GM18519 (cell line): ENCODE data around the gene POLD3.
A peak's percentile ranks its signal among the peaks of the same experiment; 100 is the strongest.

Experiments
- ATAC-seq: cut with Tn5 transposase; IDR thresholded peaks from one replicate; pipeline ENCODE4 v1.9.1; 2021; ENCODE audit warnings: mild to moderate bottlenecking, moderate library complexity; ENCODE audit not compliant: unreplicated experiment, low FRiP score

Gene POLD3

GRCh38 chr11:74592441-74593362 lies at the start of gene POLD3:
POLD3 (plus strand) TSS chr11:74592582; CDS start chr11:74592659, 77 bp downstream.
- ATAC-seq = peak; percentile 74

GRCh38 chr11:74543991-74544390 lies 48.4 kb upstream of the POLD3 start:
- no peak for ATAC-seq

DNA sequence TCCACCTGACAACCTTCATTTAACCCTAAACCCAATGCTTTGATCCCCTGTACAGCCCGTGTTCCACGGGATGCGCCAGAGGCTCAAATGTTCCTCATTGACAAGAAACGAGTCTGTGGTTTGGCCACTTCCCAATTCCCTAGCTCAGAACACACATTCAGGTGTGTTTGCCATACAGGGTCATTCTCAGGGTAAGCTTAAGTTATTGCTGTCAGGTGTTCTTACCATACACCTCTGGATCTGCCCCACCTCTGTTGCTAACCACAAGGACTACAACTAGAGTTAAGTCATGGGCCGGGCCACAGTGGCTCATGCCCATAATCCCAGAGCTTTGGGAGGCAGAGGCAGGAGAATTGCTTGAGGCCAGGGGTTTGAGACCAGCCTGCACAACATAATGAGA lies 45.6 kb upstream of the POLD3 start:
- ATAC-seq = no peak

DNA sequence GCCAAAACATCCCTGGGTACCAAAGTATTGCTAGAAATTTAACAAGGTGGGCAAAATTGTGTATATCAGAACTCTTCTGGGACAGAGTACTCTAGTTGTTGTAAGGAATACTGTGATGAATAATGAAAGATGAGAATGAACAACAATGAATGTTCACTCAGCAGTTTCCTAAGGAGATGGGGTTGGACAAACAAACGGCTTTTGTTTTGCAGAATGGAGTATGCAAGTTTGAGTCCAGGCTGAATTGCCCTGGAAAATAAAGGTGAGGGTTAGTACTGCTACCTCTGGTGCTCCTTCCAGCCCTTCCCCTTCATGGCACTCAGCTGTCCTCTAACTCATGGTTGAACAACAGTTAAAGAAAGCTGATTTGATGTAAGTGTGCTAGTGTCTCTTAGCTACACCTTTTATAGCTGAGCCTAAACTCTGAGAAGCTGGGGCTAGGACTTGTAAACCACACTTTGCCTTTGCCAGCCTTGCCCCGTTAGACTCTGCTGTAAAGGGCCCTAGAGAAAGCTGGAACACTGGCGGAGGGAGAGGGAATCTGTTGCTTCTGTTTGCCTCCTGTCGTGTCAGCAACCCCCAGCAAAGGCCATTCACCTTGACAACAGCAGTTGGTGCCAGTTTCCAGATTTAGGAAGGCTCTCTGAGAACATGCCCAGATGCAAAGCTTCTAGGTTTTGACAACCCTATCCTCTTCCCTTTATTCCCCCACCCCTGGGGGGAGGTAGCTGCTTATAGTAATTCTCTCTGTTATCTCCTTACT lies 41.2 kb upstream of the POLD3 start:
- no peak for ATAC-seq

DNA sequence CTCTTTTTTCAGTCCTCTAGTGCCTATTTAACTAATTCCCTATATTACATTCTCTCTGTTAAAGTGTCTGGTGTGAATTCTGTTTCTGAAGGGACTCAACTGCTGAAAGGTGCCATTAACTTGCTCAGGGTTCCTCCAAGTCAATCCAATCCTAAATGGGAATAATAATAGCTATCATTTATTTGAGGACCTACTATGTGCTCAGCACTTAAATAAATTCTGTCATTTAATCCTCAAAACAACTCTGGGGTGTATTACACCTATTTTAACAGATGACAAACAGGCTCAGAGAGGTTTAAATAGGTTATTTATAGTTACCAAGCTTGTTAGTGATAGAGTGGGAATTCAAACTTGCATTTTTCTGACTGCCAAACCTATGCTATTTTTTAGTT lies 40.6 kb upstream of the POLD3 start:
- ATAC-seq = no peak

- no peak for ATAC-seq
Measured at GRCh38 chr11:74557526-74557925, 34.9 kb upstream of the POLD3 start.

- ATAC-seq = no peak
Measured at GRCh38 chr11:74559110-74559933, 33.1 kb upstream of the POLD3 start.

- ATAC-seq = no peak
Measured at GRCh38 chr11:74559934-74560309, 32.5 kb upstream of the POLD3 start.

GRCh38 chr11:74566146-74566960 lies 26.0 kb upstream of the POLD3 start:
- ATAC-seq = no peak

DNA sequence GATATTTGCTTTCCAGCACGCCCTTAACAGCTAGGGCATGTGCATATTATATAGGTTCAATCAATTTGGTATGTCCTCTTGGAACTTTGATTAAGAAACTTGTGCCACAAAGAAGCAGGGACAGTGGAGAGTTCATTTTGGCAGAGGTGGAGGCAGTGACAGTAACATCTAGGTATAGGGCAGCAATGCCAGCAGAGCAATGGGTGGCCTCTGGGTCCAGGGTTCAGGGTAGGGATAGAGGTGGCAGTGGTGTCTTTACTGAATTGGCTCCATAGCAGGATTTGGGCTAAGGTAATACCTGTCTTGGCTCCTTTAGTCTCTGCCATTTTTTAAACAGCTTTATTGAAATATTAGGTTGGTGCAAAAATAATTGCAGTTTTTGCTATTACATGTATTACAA lies 24.4 kb upstream of the POLD3 start:
- ATAC-seq = no peak

- no peak for ATAC-seq
Measured at GRCh38 chr11:74570266-74571061, 21.9 kb upstream of the POLD3 start.

DNA sequence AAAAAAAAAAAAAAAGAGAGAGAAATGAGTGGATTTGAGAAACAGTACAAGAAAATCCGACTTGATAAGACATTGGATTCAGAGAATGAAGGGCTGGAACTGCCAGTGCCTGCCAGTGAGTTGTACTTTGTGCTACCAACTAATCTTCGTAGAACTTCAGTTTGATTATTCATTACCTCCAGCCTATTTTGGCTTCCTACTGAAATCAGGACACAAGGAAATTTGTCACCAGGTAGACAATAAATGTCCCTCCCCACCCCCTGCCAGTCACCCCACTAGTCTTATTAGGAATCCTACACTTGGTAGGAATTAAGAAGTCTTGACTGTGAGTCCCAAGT lies 21.4 kb upstream of the POLD3 start:
- no peak for ATAC-seq

- no peak for ATAC-seq
Measured at GRCh38 chr11:74572349-74572748, 20.0 kb upstream of the POLD3 start.

DNA sequence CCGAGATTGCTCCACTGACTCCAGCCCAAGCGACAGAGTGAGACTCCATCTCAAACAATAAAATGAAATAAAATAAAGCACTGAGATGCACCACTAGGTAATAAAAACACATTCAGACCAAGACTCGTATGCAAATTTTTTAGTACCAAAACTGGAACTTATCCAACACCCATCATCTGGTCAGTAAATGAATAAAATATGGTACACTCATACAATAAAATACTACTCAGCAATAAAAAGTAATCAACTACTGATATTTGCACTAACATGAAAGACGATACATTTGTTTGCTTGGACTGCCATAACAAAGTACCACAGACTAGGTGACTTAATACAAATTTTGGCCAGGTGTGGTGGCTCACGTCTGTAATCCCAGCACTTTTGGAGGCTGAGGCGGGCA lies 17.8 kb upstream of the POLD3 start:
- no peak for ATAC-seq

DNA sequence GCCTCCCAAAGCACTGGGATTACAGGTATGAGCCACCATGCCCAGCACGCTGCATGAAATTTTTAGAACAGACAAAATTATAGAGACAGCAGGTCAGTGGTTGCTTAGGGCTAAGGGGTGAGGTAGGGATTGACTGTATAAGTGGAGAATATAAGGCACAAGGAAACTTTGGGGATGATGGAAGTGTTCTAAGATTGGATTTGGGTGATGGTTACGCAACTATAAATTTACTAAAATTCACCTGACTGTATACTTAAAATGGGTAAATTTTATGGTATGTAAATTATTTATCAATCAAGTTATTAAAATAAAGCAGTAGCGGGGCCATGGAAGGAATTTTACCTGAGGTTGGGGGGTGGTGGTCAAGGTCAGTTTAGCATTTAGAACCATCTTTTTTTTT lies 16.4 kb upstream of the POLD3 start:
- no peak for ATAC-seq

GRCh38 chr11:74577181-74577580 lies 15.2 kb upstream of the POLD3 start:
- ATAC-seq = no peak

DNA sequence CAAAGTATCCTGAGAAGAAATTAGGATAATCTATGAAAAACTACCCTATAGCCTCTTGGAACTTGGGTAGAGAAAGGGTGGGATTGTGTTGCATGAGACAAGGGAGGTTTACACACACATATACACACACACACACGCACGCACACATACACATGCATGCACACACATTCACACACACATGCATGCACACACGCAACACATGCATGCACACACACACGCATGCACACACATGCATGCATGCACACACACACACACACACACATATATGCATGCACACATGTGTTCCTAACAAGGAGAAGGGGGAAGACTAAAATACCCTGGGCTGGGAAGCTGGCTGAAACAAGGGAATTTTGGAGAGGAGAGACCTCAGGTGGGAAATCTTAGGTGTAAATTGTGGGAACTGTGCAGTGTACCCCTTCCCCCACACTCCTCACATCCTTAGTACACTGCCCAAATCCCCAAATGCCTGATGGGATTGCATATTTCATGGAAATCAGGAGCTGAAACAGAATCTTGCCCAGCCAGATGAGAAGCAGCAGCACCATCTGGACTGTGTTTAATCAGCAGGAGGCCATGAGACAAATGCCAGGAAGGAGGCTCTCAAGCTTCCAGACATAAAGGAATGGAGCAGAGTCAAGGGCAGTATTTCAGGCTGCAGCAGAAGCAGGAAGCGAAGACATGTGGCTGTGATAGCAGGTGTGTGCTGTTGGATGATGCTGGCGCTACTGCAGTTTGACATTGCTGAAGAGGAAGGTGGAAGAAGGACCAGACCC lies 14.6 kb upstream of the POLD3 start:
- no peak for ATAC-seq

GRCh38 chr11:74579577-74580270 lies 12.7 kb upstream of the POLD3 start:
- ATAC-seq = no peak
